ENCODE measurements around the gene RAB11FIP3.
"Not testable (repeated sequence)": the region's sequence is repeated elsewhere in the genome, so short reads cannot be mapped to it uniquely, and the experiment has no call there.

Gene RAB11FIP3

GRCh38 chr16:491220-491919 lies 65.9 kb downstream of the RAB11FIP3 start:
- no peak overlapping the region for H2AFZ ChIP-seq (ENCODE audit: low read length)
- H3K9me2 ChIP-seq (replicated peaks; ENCODE audit: insufficient read depth, low read length), result no peaks in the 10 kb centered on the region
- no peaks in the 10 kb centered on the region for H3F3A ChIP-seq (ENCODE audit: insufficient read depth, low read length)
- H3K4me1 ChIP-seq (ENCODE audit: low read length), result no peaks in the 10 kb centered on the region
- H3K27ac ChIP-seq (ENCODE audit: low read length), result no peak overlapping the region
- H4K20me1 ChIP-seq (ENCODE audit: insufficient read depth, low read length), result no peaks in the 10 kb centered on the region
- no peak overlapping the region for H3K4me2 ChIP-seq (ENCODE audit: low read depth, low read length)
- no peaks in the 10 kb centered on the region for H3K79me2 ChIP-seq (ENCODE audit: low read length)
- no peak overlapping the region for H3K4me3 ChIP-seq (ENCODE audit: low read length)
- TF ChIP-seq EZH2 (optimal IDR thresholded peaks at IDR 0.05; ENCODE audit: low read depth, low read length), result no peak
- TF ChIP-seq EZH2phosphoT487 (IDR thresholded peaks at IDR 0.05; ENCODE audit: low read length), result no peak
- TF ChIP-seq, protein P1, sequence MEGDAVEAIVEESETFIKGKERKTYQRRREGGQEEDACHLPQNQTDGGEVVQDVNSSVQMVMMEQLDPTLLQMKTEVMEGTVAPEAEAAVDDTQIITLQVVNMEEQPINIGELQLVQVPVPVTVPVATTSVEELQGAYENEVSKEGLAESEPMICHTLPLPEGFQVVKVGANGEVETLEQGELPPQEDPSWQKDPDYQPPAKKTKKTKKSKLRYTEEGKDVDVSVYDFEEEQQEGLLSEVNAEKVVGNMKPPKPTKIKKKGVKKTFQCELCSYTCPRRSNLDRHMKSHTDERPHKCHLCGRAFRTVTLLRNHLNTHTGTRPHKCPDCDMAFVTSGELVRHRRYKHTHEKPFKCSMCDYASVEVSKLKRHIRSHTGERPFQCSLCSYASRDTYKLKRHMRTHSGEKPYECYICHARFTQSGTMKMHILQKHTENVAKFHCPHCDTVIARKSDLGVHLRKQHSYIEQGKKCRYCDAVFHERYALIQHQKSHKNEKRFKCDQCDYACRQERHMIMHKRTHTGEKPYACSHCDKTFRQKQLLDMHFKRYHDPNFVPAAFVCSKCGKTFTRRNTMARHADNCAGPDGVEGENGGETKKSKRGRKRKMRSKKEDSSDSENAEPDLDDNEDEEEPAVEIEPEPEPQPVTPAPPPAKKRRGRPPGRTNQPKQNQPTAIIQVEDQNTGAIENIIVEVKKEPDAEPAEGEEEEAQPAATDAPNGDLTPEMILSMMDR (IDR thresholded peaks at IDR 0.05; ENCODE audit: low read length), result no peak
- no peaks in the 10 kb centered on the region for H3K27me3 ChIP-seq (replicated peaks; ENCODE audit: insufficient read depth, low read length)
- no peaks in the 10 kb centered on the region for H3K36me3 ChIP-seq (replicated peaks; ENCODE audit: insufficient read depth, low read length)
- no peak for DNase-seq
- H3K9me3 ChIP-seq (replicated peaks; ENCODE audit: insufficient read depth, low read length), result no peaks in the 10 kb centered on the region
- no peak overlapping the region for H3K9ac ChIP-seq (ENCODE audit: low read length)

- Histone ChIP-seq H2AFZ (ENCODE audit: low read length) (no peak overlapping the region), H3K9me3 (replicated peaks; ENCODE audit: insufficient read depth, low read length) (no peaks in the 10 kb centered on the region), H3K4me1 (ENCODE audit: low read length) (no peaks in the 10 kb centered on the region), H4K20me1 (ENCODE audit: insufficient read depth, low read length) (no peaks in the 10 kb centered on the region), H3K9me2 (replicated peaks; ENCODE audit: insufficient read depth, low read length) (no peaks in the 10 kb centered on the region), H3K9ac (ENCODE audit: low read length) (no peak overlapping the region), H3K27ac (ENCODE audit: low read length) (no peak overlapping the region), H3K4me3 (ENCODE audit: low read length) (no peak overlapping the region), H3K36me3 (replicated peaks; ENCODE audit: insufficient read depth, low read length) (no peaks in the 10 kb centered on the region), H3K27me3 (replicated peaks; ENCODE audit: insufficient read depth, low read length) (no peaks in the 10 kb centered on the region), H3K79me2 (ENCODE audit: low read length) (no peaks in the 10 kb centered on the region), H3K4me2 (ENCODE audit: low read depth, low read length) (no peak overlapping the region), H3F3A (ENCODE audit: insufficient read depth, low read length) (no peaks in the 10 kb centered on the region)
- no peak for TF ChIP-seq EZH2phosphoT487 (IDR thresholded peaks at IDR 0.05; ENCODE audit: low read length)
- TF ChIP-seq, protein P1 (IDR thresholded peaks at IDR 0.05; ENCODE audit: low read length), result no peak
- TF ChIP-seq EZH2 (optimal IDR thresholded peaks at IDR 0.05; ENCODE audit: low read depth, low read length), result no peak
- DNase-seq, result no peak
Observed at GRCh38 chr16:492211-492875, 66.9 kb downstream of the RAB11FIP3 start.

GRCh38 chr16:494676-495075 lies 69.2 kb downstream of the RAB11FIP3 start:
- not testable (repeated sequence) for H2AFZ ChIP-seq (ENCODE audit: low read length); H3K79me2 ChIP-seq (ENCODE audit: low read length); H3F3A ChIP-seq (ENCODE audit: insufficient read depth, low read length); H3K4me3 ChIP-seq (ENCODE audit: low read length); H3K4me2 ChIP-seq (ENCODE audit: low read depth, low read length); DNase-seq; H3K36me3 ChIP-seq (replicated peaks; ENCODE audit: insufficient read depth, low read length); H3K27me3 ChIP-seq (replicated peaks; ENCODE audit: insufficient read depth, low read length); H3K9ac ChIP-seq (ENCODE audit: low read length); H4K20me1 ChIP-seq (ENCODE audit: insufficient read depth, low read length); H3K4me1 ChIP-seq (ENCODE audit: low read length); H3K9me2 ChIP-seq (replicated peaks; ENCODE audit: insufficient read depth, low read length); H3K27ac ChIP-seq (ENCODE audit: low read length); H3K9me3 ChIP-seq (replicated peaks; ENCODE audit: insufficient read depth, low read length)
